GM19043 (cell line): Measurements from ENCODE around the gene RNF214.
"Not testable (repeated sequence)": the region's sequence is repeated elsewhere in the genome, so short reads cannot be mapped to it uniquely, and the experiment has no call there.

Experiments used
- ATAC-seq: cut with Tn5 transposase; IDR thresholded peaks from one replicate; pipeline ENCODE4 v1.9.1; 2021; ENCODE audit warnings: low read depth; ENCODE audit not compliant: unreplicated experiment

Gene RNF214

DNA sequence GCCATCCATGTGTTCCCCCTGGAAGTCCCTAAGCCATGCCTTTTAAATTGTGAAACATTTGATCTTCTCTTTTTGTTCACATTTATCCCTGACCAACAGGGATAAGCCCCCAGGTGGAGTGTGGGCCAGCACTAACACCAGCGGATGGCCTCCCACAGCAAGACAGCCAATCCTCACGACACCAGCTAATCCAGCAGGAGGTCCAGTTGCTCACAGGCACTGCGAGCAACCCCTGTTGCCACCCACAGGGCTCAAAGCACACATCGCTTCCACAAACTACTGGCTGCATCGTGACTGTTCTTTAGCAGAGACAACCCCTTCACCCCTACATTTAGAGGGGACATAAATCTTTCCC, 2.6 kb upstream of the RNF214 start:
- no peak for ATAC-seq

- no peak for ATAC-seq
Measured at GRCh38 chr11:117230286-117230961, 2.0 kb upstream of the RNF214 start.

- no peak for ATAC-seq
Measured at GRCh38 chr11:117230999-117231841, 1.3 kb upstream of the RNF214 start.

DNA sequence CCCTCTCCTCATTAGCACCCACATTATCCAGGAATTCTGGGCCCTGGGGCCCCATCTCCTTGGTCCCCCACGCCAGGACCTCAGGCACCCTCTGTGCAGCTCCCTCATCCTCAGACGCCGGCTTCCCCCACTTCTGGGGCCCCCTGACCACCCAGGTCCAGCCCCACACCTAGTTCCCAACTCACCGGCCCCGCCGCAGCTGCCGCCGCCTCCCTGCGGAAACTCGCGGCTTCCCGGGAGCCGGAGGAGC, 704 bp upstream of the RNF214 start, which contains the start of gene PCSK7:
PCSK7 (minus strand) TSS at position 232 of the 250 bp plus-strand sequence. CDS start 2,229 bp downstream, outside the sequence.
- ATAC-seq = no peak

- ATAC-seq = no peak
Measured at GRCh38 chr11:117232911-117233409, 489 bp downstream of the RNF214 start.

DNA sequence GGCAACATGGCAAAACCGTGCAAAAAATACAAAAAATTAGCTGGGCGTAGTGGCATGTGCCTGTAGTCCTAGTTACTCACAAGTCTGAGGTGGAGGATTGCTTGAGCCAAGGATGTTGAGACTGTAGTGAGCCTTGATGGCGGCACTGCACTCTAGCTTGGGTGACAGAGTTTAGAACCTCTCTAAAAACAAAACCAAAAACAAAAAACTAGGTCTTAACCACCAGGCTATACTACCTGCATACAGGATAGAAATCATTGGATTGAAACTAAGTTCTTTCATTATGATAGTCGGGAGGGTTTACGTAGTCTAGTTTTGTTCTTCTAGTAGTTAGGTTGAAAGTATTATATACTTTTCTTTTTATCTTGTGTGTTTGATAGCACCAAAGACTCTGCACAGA, 5.8 kb downstream of the RNF214 start:
- ATAC-seq = no peak

GRCh38 chr11:117239295-117239694, 6.8 kb downstream of the RNF214 start:
- no peak for ATAC-seq

DNA sequence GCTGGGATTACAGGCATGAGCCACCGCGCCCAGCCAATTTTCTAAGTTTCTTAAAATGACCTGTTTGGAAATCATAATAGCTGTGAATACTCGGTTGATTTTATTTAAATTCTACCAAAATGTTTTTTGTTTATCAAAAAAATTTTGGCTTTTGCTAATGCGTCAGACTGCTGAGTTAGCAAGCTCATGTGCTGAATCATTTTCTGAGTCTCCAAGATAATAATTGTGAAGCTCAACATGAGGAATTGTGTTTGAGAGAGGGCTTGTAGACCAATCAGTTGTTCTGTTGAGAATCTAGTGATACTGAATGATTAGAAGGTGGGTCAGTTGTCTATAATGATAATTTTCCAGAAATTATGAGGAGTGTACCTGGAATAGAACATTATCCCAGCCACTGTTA, 15.9 kb downstream of the RNF214 start:
- no peak for ATAC-seq

DNA sequence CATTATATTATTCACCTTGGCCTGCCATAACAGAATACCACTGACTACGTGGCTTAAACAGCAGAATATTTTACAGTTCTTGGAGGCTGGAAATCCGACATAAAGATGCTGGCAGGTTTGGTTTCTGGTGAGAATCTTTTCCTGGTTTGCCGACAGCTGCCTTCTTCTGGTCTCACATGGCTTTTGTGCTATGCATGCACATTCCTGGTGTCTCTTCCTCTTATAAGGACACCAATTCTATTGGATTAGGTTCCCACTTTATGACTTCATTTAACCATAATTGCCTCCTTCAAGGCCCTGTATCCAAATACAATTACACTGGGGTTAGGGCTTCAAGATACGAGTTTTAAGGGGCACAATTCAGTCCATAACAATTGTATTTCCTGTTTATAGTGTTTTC, 17.1 kb downstream of the RNF214 start:
- ATAC-seq = no peak

GRCh38 chr11:117251506-117251905, 19.0 kb downstream of the RNF214 start:
- no peak for ATAC-seq

DNA sequence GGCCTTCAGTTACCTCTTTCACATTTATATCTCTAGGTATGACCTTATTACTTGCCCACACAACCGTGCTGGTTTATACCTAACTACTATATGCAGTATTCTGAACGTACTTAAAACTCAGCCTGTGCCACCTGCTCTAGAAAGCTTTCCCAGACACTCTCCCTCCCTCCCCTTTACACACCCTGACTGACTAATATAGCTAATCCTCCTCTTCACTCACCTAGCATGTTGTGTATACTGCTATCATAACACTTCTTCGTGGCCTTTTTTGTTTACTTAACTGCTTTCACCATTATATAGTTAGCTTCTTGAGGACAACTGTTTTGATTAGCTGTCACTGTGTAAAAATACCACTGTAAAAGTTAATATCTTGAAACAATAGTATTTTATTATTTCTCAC, 23.5 kb downstream of the RNF214 start:
- ATAC-seq = no peak

- no peak for ATAC-seq
Measured at GRCh38 chr11:117256573-117256972, 24.1 kb downstream of the RNF214 start.

- ATAC-seq = no peak
Measured at GRCh38 chr11:117258576-117258975, 26.1 kb downstream of the RNF214 start.

DNA sequence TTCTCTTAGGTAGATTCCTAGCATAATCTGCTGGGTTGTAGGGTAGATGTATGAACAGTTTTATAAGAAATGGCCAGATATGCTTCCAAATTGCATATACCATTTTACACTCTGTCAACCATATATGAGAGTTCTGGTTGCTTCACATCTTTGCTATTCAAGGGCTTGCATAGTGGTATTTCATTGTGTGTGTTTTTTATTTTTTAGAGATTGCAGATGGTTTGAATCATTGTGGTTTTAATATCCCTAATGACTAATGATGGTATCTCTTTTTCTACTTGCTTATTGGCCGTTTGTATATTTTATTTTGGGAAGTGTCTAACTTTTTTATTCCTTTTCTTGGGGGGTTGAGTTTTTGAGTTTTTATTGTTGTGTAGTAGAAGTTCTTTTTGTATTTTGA, 26.9 kb downstream of the RNF214 start:
- no peak for ATAC-seq

DNA sequence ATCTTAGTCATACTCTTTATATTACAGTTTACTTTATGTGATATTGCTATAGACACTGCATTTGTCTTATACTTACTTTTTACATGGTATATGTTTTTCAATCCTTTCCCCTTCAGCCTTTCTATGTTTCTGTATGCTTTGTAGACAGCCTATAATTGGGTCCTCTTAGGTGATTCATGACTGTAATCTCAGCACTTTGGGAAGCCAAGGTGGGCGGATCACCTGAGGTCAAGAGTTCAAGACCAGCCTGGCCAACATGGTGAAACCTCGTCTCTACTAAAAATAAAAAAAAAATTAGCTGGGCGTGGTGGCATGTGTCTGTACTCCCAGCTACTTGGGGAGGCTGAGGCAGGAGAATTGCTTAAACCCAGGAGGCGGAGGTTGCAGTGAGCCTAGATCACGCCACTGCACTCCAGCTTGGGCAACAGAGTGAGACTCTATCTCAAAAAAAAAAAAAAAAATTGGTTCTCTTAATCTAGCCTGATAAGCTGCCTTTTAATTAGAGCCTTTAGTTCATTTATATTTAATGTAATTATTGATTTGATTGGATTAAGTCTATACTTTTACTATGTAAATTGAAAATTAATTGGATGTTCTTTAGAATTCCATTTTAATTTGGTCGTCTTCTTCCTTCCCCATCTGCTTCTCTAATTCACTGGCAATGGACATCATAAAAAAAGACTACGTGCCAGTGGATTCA, 32.3 kb downstream of the RNF214 start:
- ATAC-seq = not testable (repeated sequence)

DNA sequence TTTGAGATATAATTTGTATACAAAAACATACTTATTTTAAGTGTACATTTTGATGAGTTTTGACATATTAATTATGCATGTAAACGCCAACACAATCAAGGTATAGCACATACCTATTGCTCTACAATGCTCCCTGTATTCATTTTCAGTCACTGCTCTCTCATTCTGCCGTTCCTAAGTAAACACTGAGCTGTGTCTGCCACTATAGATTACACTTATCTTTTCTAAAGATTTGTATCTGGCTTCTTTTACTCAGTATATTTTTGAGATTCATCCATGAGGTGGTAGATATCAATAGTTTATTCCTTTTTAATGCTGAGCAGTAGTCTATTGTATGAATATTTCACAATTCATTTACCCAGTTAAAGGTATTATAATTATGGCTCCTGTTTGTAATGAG, 33.3 kb downstream of the RNF214 start:
- ATAC-seq = no peak

DNA sequence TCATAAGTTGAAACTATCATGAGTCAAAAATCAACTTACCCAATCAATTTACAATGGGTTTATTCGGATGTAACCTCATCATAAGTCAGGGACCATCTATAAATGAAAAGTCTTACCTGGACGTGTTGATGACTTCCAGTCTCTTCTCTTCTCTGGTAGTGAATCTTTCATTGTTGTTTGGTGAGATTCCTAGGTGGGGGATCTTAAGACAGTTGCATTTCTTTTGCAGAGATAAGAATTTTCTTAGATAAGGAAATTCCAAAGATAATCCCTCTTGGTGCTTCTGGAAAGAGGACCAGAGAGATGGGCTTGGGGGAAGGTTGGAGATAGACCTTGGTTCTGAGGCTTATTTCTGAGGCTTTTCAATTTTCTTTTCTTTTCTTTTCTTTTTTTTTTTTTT, 37.4 kb downstream of the RNF214 start:
- no peak for ATAC-seq

- ATAC-seq = no peak
Measured at GRCh38 chr11:117271208-117271607, 38.7 kb downstream of the RNF214 start.

- not testable (repeated sequence) for ATAC-seq
Measured at GRCh38 chr11:117272175-117272574, 39.7 kb downstream of the RNF214 start.

DNA sequence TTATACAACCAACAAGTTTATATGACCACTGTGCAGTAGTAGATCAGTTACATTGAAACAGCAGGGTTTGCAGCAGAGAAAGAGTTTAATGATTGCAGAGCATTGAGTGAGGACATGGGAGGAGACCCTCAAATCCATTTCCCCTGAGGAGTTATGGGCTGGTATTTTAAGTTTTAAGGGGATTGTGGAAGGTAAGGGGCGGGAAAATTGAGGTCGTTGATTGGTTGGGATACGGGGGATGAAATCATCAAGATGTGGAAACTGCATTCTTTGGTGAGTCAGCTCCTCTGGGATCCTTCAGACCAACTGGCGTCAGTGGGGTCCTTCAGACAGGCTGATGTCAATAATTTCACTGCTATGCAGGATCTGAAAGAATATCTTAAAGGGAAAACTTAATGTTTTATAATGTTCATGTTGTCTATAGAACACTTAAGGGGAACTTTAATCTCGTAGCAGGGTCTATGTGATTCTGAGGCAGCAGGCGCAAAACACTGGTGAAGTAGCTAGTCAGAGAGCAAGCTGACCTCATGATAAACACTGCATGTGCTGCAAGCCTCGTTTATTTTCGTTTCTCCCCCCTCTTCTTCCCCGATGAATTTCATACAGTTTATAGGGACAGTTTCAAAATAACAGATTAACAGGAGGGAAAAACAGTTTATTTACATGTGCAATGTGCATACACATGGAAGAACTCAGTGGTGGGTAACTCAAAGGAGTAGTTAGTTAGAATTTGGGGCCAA, 41.2 kb downstream of the RNF214 start:
- ATAC-seq = no peak

DNA sequence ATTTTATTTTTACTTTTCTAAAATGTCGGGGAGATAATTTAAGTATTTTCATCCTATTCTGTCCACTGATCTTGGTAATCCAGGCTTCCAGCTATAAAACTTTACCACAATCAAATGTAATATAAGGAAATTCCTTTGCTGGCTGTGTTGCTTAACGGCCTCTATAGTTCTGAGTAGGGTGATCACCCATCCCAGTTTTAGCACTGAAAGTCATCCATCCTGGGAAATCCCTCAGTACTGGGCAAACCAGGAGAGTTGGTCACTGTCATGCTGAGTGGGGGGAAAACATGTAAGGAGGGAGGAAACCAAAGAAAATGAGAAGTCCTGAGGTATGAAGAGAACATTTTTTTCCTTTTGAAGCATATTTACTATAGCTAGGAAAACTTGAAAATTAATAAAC, 45.9 kb downstream of the RNF214 start:
- no peak for ATAC-seq
